ENCODE results near the gene HYOU1. TPM values are rescaled to one million over a fixed set of nuclear protein-coding genes. Genes with fewer than 3 reads are reported as not detected.
A peak's percentile ranks its signal among the peaks of the same experiment; 100 is the strongest.

The HYOU1 gene
- total RNA-seq, 1 donor: 126 TPM

GRCh38 chr11:118998388-118998717, 58.7 kb downstream of the HYOU1 start:
- peak overlapping the region; percentile 97 for H3K4me3 ChIP-seq (ENCODE audit: low read depth, low read length)
- TF ChIP-seq, protein P1, sequence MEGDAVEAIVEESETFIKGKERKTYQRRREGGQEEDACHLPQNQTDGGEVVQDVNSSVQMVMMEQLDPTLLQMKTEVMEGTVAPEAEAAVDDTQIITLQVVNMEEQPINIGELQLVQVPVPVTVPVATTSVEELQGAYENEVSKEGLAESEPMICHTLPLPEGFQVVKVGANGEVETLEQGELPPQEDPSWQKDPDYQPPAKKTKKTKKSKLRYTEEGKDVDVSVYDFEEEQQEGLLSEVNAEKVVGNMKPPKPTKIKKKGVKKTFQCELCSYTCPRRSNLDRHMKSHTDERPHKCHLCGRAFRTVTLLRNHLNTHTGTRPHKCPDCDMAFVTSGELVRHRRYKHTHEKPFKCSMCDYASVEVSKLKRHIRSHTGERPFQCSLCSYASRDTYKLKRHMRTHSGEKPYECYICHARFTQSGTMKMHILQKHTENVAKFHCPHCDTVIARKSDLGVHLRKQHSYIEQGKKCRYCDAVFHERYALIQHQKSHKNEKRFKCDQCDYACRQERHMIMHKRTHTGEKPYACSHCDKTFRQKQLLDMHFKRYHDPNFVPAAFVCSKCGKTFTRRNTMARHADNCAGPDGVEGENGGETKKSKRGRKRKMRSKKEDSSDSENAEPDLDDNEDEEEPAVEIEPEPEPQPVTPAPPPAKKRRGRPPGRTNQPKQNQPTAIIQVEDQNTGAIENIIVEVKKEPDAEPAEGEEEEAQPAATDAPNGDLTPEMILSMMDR (IDR thresholded peaks at IDR 0.05; ENCODE audit: insufficient read depth, low read length): no peak
- DNase-seq (ENCODE audit: low read depth): no peak

DNA sequence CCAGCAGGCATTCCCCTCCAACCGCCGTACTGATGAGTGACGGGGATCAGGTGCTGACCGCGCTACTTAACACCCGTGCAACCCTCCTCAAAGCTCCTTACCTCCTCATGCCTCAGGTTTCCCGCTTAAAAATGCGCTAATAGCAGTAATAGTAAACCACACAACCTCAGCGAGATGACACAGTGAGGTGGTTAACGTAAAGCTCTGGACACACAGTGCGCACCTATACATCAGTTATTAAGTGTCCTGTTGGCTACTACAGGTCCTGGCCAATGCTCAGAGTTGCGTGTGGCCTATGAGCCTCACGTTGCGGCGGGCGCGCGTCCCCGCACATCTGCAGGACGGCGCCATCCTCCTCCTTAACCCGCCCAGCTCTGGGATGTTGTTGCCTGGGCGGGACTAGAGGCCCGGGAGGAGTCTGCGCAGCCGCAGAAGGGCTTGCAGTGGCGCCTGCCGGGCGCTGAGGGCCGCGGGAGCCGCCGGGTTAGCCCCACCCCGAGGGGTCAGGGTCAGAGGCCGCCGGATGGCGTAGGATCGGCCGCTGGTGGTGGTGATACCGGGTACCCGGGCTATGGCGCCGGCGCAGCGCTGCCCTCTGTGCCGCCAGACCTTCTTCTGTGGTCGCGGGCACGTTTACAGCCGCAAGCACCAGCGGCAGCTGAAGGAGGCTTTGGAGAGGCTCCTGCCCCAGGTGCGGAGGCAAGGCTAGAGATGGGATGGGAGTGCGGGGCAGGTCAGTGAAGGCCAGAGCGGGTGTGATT, 59.2 kb downstream of the HYOU1 start, which contains the start of gene CENATAC:
TSS of gene CENATAC (plus strand) at position 512 of the 761 bp plus-strand sequence. CDS start at position 572, 60 bp downstream.
- DNase-seq (ENCODE audit: low read depth): peak; percentile 82
- TF ChIP-seq, protein P1 (IDR thresholded peaks at IDR 0.05; ENCODE audit: insufficient read depth, low read length): peak; percentile 11

GRCh38 chr11:118996926-118997626, 59.9 kb downstream of the HYOU1 start:
- DNase-seq (ENCODE audit: low read depth): peak; percentile 40
- TF ChIP-seq, protein P1 (IDR thresholded peaks at IDR 0.05; ENCODE audit: insufficient read depth, low read length): peak; percentile 51
- peak overlapping the region; percentile 97 for H3K4me3 ChIP-seq (ENCODE audit: low read depth, low read length)

More for the DNA sequence above, 59.2 kb downstream of the HYOU1 start, which contains the start of gene CENATAC:
- peak within 1 kb of the TSS; percentile 97 for H3K4me3 ChIP-seq (ENCODE audit: low read depth, low read length)

Small RNA genes lying within 50 kb of the gene (small RNA-seq; reads per million reads assigned to genes)
- gene AP003392.2: not detected
- not detected for gene RF00017
- not detected for gene RF00019

Other genes with a start within 250 kb of the HYOU1 start
- not detected in 2 replicates for gene CXCR5, start 173.3 kb downstream of the HYOU1 start, total RNA-seq (ENCODE audit: low replicate concordance)
- gene BCL9L, start 131.3 kb downstream of the HYOU1 start, total RNA-seq (ENCODE audit: low replicate concordance): 17.7 and 19.5 TPM in 2 replicates
- gene UPK2, start 100.9 kb downstream of the HYOU1 start, total RNA-seq (ENCODE audit: low replicate concordance): not detected in 2 replicates
- gene FOXR1, start 85.4 kb downstream of the HYOU1 start, total RNA-seq (ENCODE audit: low replicate concordance): not detected in 2 replicates
- 30.9 and 63.4 TPM in 2 replicates for gene CENATAC, start 59.1 kb downstream of the HYOU1 start, total RNA-seq (ENCODE audit: low replicate concordance)
- 796 and 2,500 TPM in 2 replicates for gene RPS25, start 38.9 kb downstream of the HYOU1 start, total RNA-seq (ENCODE audit: low replicate concordance)
- 61.2 and 79.9 TPM in 2 replicates for gene TRAPPC4, start 38.4 kb downstream of the HYOU1 start, total RNA-seq (ENCODE audit: low replicate concordance)
- gene SLC37A4, start 26.3 kb downstream of the HYOU1 start, total RNA-seq (ENCODE audit: low replicate concordance): 13.4 and 15.5 TPM in 2 replicates
- 16.8 and 29.4 TPM in 2 replicates for gene VPS11, start 10.6 kb upstream of the HYOU1 start, total RNA-seq (ENCODE audit: low replicate concordance)
- 5.3 and 14.9 TPM in 2 replicates for gene HMBS, start 27.7 kb upstream of the HYOU1 start, total RNA-seq (ENCODE audit: low replicate concordance)
- 7.0 and 30.5 TPM in 2 replicates for gene DPAGT1, start 44.6 kb upstream of the HYOU1 start, total RNA-seq (ENCODE audit: low replicate concordance)
- 2.6 and 4.9 TPM in 2 replicates for gene C2CD2L, start 50.1 kb upstream of the HYOU1 start, total RNA-seq (ENCODE audit: low replicate concordance)
- 8.7 and 19.1 TPM in 2 replicates for gene HINFP, start 64.4 kb upstream of the HYOU1 start, total RNA-seq (ENCODE audit: low replicate concordance)
- 0.08 TPM in 1 of 2 replicates, not detected in the other for gene ABCG4, start 91.8 kb upstream of the HYOU1 start, total RNA-seq (ENCODE audit: low replicate concordance)
- gene NLRX1, start 111.5 kb upstream of the HYOU1 start, total RNA-seq (ENCODE audit: low replicate concordance): 16.5 and 18.3 TPM in 2 replicates
- gene NHERF4, start 128.3 kb upstream of the HYOU1 start, total RNA-seq (ENCODE audit: low replicate concordance): not detected in 2 replicates
- gene CBL, start 149.1 kb upstream of the HYOU1 start, total RNA-seq (ENCODE audit: low replicate concordance): 4.0 and 11.4 TPM in 2 replicates

All from fibroblast of the aortic adventitia (primary cell).